HG03060 (cell line): ENCODE measurements around the gene RASSF7.

Experiments
- ATAC-seq: cut with Tn5 transposase; IDR thresholded peaks from one replicate; pipeline ENCODE4 v1.9.1; 2021; ENCODE audit warnings: low read depth, moderate number of reproducible peaks; ENCODE audit not compliant: unreplicated experiment

Gene RASSF7

DNA sequence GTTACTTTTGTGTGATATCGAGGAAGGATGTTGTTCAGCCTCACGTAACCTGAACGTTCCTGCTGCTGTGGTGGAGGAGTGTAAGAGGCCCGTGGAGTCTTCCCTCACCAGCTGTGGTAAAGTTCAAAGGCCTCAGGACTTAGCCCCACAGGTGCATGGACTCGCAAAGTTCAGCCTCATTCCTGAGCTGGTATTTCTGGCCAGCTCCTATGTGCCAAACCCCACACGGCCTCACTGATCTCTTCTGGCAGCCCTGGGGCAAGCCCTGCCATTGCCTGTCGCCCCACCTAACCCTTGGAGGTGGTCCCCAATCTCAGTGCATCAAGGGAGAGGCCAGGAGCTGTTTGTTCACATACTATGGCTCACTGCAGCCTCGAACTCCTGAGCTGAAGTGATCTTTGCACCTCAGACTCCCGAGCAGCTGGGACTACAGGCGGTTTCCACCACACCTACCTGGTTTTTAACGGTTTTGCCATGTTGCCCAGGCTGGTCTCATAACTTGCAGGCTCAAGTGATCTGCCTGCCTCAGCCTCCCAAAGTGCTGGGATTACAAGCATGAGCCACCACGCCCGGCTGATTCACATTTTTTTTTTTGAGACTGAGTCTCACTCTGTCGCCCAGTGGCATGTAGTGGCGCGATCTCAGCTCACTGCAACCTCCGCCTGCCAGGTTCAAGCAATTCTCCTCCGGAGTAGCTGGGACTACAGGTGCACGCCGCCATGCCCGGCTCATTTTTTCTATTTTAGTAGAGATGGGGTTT lies 17.7 kb downstream of the RASSF7 start:
- no peak for ATAC-seq

GRCh38 chr11:579830-580601 lies 19.2 kb downstream of the RASSF7 start:
- ATAC-seq = no peak

DNA sequence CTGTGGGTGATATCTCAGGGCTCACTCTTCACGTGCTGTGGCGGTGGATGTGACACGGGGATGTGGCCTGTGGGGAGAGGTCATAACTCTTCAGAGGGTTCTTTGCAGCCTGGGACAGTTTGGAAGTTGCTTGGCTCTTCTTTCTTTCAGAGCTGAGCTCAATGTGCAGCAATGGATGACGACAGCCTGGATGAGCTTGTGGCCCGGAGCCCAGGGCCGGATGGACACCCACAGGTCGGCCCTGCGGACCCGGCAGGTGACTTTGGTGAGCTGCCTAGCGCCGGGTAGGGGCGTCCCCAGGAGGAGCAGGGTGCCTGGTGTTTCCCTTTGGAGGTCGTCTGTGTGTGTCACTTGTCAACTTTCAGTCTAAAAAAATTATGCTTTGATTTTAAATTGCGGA lies 20.6 kb downstream of the RASSF7 start:
- no peak for ATAC-seq

GRCh38 chr11:581752-582151 lies 21.0 kb downstream of the RASSF7 start:
- ATAC-seq = no peak

DNA sequence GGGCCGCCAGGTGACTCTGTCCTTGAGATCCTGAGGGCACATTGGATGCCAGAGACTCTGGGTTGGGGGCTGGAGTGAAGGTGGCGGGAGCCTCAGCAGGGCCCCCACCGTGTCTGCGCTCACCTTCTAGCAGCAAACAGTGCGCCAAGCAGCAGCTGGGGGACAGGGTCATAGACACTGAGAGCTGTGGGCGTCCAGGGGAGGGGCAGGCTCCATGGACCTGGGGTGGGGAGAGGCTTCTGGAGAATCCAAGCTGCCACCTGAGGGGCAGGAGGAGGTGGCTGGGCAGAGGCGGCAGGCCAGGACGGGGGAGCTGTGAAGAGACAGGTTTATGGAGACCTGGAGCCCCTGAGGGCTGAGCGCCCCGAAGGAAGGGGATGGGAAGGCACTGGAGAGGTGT lies 23.5 kb downstream of the RASSF7 start:
- no peak for ATAC-seq

DNA sequence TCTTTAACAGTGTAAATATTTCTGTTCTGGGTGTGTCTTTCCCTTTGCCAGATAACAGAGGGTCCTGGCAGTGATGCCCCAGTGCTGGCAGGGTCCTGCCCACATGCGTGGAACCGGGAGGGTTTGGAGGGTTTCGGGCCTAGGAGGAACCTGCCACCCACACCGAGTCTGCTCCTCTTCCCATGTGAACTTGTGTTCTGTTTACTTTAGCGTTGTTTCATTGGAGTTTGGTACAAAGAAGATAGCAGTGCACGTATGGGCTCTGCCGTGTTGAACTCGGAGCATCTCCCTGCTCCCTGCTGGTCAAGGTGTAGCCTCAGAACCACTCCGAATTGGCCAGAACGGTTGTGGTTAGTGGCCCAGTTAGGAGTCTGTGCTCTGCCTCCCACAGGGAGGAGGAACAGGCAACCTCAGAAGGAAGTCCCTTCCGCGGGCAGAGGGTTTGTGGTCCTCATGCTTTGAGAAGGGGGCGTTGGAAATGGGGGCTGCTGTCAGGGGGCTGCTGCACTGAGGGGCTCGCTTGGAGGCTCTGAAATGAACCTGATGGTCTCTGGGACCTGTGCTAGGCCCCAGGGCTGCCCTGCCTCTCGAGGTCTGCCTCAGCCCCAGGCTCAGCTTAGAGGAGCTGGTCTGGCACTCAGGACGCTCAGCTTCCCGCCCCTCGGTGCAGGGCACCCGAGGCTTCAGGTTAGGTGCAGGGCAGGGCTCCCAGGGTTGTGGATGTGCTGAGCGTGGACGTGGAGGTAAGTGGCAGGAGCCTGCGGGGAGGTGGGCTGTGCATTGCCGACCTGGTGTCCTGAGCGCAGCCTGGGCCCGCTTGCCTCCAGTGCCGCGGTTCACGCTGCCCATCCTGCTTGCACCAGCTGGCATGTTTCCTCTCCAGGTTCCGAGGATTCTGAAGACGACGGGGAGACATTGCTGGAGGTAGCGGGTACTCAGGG lies 25.9 kb downstream of the RASSF7 start:
- no peak for ATAC-seq

DNA sequence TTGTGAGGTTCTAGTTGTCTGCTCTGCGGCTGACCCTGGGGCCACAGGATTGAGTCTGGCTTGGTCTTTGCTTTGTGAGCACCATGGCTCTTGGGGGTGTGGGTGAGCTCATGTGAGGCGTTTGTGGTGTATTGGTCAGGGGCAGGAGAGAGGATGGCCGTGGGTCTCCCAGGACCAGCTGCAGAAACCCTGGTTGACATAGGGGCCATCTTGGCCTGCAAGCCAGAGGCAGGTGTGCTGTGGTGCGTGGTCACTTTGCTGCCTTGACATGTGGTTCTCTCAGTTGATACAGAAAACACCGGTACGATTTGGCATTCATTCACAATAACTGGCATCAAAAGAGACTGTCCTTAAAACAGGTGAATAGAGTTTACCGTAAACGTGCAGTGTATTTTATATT lies 26.8 kb downstream of the RASSF7 start:
- no peak for ATAC-seq

GRCh38 chr11:587978-588380 lies 27.2 kb downstream of the RASSF7 start:
- ATAC-seq = no peak

DNA sequence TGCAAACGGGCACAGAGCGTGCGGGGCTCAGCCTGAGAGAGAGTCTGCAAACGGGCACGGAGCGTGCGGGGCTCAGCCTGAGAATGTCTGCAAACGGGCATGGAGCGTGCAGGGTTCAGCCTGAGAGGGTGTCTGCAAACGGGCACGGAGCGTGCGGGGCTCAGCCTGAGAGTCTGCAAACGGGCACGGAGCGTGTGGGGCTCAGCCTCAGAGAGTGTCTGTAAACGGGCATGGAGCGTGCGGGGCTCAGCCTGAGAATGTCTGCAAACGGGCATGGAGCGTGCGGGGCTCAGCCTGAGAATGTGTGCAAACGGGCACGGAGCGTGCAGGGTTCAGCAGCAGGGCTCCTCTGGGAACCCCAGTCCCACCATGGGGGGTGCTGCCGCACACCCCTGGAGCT lies 29.0 kb downstream of the RASSF7 start:
- no peak for ATAC-seq

DNA sequence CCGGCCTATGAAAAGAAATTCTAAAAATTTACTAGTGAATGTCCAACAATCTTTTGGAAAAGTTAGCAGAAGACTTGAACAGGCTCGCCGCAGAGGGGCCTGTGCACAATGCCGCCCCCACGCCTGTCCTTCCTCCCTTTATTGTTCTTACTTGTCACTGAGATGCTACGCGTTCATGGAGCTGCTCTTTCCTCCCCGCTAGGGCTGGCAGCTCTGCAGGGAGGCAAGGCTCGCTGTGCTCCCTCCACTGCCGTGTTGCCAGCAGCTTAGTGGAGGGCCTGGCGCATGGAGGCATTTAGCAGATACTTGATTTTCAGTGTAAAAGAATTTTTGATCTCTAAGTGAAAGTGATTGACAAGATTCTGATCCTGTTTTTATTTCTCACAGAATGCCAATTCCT lies 30.2 kb downstream of the RASSF7 start:
- no peak for ATAC-seq

DNA sequence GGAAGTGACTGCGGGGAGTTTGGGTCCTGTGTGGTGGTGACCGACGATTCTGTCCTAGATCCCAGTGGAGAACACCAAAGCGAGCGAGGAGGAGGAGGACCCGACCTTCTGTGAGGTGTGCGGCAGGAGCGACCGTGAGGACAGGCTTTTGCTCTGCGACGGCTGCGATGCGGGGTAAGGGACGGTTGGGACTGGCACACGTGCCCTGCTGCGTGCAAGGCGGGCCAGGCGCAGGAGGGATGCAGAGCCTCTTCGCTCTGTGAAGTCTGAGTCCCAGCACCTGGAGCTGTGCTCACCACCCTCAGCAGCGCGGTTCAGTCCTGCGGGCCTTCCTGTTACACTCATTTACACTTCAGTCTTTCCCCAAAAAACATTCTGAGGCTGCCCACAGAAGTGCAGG lies 31.7 kb downstream of the RASSF7 start:
- no peak for ATAC-seq

- ATAC-seq = no peak
These were observed 32.1 kb downstream of the RASSF7 start for GRCh38 chr11:592918-593317.

GRCh38 chr11:593347-593746 lies 32.6 kb downstream of the RASSF7 start:
- no peak for ATAC-seq

GRCh38 chr11:595400-595799 lies 34.6 kb downstream of the RASSF7 start:
- no peak for ATAC-seq

- no peak for ATAC-seq
These were observed 35.6 kb downstream of the RASSF7 start for GRCh38 chr11:596374-596773.

- no peak for ATAC-seq
These were observed 36.5 kb downstream of the RASSF7 start for GRCh38 chr11:597166-597725.

DNA sequence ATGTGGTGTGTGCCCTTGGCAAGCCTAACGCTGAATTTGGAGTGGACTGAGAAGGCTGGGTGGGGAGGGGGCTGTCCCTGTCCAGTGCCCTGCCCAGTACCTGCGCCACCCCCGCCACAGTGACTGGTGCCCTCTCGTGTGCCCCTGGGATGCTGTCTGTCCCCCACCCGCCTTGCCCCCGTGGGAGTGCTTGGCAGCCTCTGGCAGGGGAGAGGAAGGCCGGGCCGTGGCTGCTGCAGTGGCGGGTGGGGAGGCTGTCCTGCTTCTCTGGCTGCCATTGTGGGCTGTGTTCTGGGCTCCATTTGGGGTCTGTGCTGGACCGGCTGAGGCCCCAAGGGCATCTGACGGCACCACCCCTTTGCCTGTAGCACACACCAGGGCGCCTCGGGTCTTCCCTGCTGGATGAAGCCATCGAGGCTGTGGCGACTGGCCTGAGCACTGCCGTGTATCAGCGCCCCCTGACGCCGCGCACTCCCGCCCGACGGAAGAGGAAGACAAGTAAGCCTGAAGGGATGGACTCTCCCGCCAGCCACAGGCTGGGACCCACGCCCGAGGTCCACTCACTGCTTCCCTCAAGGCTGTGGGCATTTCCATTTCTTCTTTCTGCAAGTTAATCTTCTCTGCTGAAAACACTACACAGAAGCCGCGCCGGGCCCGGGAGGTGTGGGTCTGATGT lies 37.4 kb downstream of the RASSF7 start:
- no peak for ATAC-seq

GRCh38 chr11:601573-602245 lies 40.9 kb downstream of the RASSF7 start:
- ATAC-seq = no peak

GRCh38 chr11:603154-603553 lies 42.4 kb downstream of the RASSF7 start:
- no peak for ATAC-seq
